NCI-H345 (cell line): Measurements from ENCODE around the gene ADAT1.

Experiments used
- DNase-seq: peaks from one replicate; lab custom pipeline; 2025; lab: John Stamatoyannopoulos, UW

Gene ADAT1

GRCh38 chr16:75622761-75623605 is at the start of gene ADAT1:
Gene ADAT1 (minus strand): TSS chr16:75623281. CDS start chr16:75620799, 2,482 bp downstream.
- DNase-seq: peak; percentile 96

GRCh38 chr16:75667503-75667902 is 44.4 kb upstream of the ADAT1 start:
- DNase-seq: no peak

GRCh38 chr16:75660726-75661302 is 37.7 kb upstream of the ADAT1 start:
- DNase-seq: no peak

GRCh38 chr16:75660321-75660720 is 37.2 kb upstream of the ADAT1 start:
- DNase-seq: no peak

GRCh38 chr16:75658175-75658574 is 35.1 kb upstream of the ADAT1 start:
- DNase-seq: no peak

GRCh38 chr16:75653922-75654321 is 30.8 kb upstream of the ADAT1 start:
- no peak for DNase-seq

- peak; percentile 74 for DNase-seq
Observed at GRCh38 chr16:75648265-75649076, 25.4 kb upstream of the ADAT1 start.

- peak; percentile 88 for DNase-seq
Observed at GRCh38 chr16:75647492-75648264, 24.6 kb upstream of the ADAT1 start, which contains the start of the genes KARS1 and TERF2IP. Gene KARS1 (minus strand): TSS chr16:75647665. CDS start chr16:75647639, 26 bp downstream. Gene TERF2IP (plus strand): TSS chr16:75647773. CDS start chr16:75647883, 110 bp downstream.

GRCh38 chr16:75647112-75647491 is 24.0 kb upstream of the ADAT1 start:
- no peak for DNase-seq

- DNase-seq: no peak
Observed at GRCh38 chr16:75644240-75645012, 21.3 kb upstream of the ADAT1 start.

GRCh38 chr16:75640598-75640997 is 17.5 kb upstream of the ADAT1 start:
- no peak for DNase-seq

GRCh38 chr16:75635036-75635435 is 12.0 kb upstream of the ADAT1 start:
- DNase-seq: no peak

- DNase-seq: no peak
Observed at GRCh38 chr16:75632857-75633256, 9.8 kb upstream of the ADAT1 start.

- no peak for DNase-seq
Observed at GRCh38 chr16:75630052-75630451, 7.0 kb upstream of the ADAT1 start.

- DNase-seq: no peak
Observed at GRCh38 chr16:75629132-75629531, 6.1 kb upstream of the ADAT1 start.

GRCh38 chr16:75628351-75628750 is 5.3 kb upstream of the ADAT1 start:
- no peak for DNase-seq

GRCh38 chr16:75627851-75628250 is 4.8 kb upstream of the ADAT1 start:
- no peak for DNase-seq

- DNase-seq: no peak
Observed at GRCh38 chr16:75626806-75627205, 3.7 kb upstream of the ADAT1 start.

GRCh38 chr16:75624921-75625334 is 1.8 kb upstream of the ADAT1 start:
- no peak for DNase-seq

GRCh38 chr16:75621170-75621477 is 2.0 kb downstream of the ADAT1 start:
- no peak for DNase-seq
